Left ventricle myocardium superior (tissue), 1 donor: ENCODE results near the gene SLCO6A1. TPM values are rescaled to one million over a fixed set of nuclear protein-coding genes. Genes with fewer than 3 reads are reported as not detected.
A peak's percentile ranks its signal among the peaks of the same experiment; 100 is the strongest.
"Not testable (repeated sequence)": the region's sequence is repeated elsewhere in the genome, so short reads cannot be mapped to it uniquely, and the experiment has no call there.

ENCODE experiments used
- ATAC-seq: fragments of 200-7000 bp; cut with Tn5 transposase; one replicate; pipeline ENCODE4 v1.9.1; 2020; ENCODE audit warnings: mild to moderate bottlenecking, moderate library complexity
- DNase-seq: peaks from one replicate; pipeline ENCODE4 v3.0.0-alpha.2; 2020
- intact Hi-C: fragments of 100-400 bp; cut with micrococcal nuclease; formaldehyde crosslinking; loops from one replicate; pipeline ENCODE4 v1.11.0; 2022
- long read RNA-seq: library from polyadenylated mRNA; unstranded; transcript quantifications from one replicate; pipeline ENCODE4 v2.0.0, GENCODE V29; 2021
- total RNA-seq: library from RNA; stranded (reverse); fragmentation: NEBNext Ultra II Directional; extraction: Animal tissue kit (Norgen Biotek cat#: 25700); gene quantifications from one replicate; pipeline ENCODE4 v1.2.1, GENCODE V29; 2021
- donor health status: DM: no; HTN: yes; CAD: no; lungs with severe emphysema.

SLCO6A1 gene, protein sequence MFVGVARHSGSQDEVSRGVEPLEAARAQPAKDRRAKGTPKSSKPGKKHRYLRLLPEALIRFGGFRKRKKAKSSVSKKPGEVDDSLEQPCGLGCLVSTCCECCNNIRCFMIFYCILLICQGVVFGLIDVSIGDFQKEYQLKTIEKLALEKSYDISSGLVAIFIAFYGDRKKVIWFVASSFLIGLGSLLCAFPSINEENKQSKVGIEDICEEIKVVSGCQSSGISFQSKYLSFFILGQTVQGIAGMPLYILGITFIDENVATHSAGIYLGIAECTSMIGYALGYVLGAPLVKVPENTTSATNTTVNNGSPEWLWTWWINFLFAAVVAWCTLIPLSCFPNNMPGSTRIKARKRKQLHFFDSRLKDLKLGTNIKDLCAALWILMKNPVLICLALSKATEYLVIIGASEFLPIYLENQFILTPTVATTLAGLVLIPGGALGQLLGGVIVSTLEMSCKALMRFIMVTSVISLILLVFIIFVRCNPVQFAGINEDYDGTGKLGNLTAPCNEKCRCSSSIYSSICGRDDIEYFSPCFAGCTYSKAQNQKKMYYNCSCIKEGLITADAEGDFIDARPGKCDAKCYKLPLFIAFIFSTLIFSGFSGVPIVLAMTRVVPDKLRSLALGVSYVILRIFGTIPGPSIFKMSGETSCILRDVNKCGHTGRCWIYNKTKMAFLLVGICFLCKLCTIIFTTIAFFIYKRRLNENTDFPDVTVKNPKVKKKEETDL
- not detected for total RNA-seq
- long read RNA-seq, result 0 reads

DNA sequence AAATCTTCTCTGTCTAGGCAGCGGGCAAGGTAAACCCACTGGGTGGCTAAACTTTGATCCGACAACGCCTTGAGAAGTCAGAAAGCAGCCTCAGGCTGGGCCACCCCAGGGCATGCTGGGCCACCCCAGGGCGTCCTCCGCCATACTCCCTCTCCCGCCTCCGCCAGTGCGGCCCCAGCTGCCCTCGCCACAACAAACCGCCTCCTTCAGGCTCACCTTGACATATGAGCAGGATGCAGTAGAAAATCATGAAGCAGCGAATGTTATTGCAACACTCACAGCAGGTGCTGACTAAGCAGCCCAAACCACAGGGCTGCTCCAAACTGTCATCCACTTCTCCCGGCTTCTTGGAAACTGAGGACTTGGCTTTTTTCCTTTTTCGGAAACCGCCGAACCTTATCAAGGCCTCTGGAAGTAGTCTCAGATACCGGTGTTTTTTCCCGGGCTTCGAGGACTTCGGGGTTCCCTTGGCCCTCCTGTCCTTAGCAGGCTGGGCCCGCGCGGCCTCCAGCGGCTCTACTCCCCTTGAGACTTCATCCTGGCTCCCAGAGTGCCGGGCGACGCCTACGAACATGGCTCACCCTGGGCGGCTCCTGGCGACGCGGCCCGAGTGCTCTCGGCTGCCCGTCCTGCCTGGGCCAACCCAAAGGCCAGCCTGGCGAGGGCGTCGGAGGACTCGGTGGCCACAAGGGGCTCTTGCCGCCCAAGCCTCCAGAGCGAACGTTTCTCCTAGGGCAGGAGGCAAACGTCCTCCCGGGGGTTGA, at the start of gene SLCO6A1:
SLCO6A1 (minus strand) TSS at position 731 of the 764 bp plus-strand sequence; CDS start at position 574, 157 bp downstream.
- no peak for DNase-seq

DNA sequence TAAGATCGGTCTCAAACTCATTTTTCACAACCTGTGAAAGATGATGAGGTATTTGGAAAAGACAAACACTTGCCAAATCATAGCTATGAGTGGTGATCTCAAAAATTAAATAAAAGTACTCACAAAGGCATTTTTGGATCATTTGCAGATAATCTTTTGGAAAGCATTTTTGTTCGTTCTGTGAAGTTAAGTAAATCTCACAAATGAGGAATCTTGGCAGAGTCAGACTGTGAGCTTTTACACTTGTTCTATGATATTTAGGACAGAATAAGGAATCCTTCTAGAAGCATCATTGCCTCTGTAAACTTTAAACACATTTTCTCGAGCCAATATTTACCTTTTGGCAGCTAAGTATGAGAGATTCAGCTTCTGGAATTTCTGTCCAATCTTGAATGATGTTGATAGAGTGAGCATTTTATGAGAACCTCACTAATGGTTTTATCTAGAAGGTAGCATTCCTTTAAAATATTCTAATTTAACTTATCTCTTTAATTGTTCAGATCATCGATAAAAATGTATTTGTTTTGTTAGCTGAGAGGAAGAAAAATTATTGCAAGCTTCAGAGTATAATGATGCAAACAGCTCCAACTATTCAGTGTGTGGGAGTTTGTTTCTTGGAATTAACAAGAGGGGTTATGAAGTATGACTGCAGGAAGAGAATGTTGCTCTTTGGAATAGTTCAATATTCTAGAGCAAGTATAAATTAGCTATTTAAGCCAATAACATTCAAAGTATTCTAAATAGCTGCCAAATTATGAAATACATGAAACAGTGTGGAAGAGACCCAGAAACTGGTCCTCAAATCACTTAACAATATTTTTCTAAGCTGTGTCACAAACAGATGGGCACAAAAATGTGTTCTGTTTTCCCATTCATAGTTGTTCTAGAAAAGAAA, 48.6 kb upstream of the SLCO6A1 start:
- DNase-seq, result no peak
- intact Hi-C loops, result no loop called here
- ATAC-seq, result peak; percentile 82

More for the DNA sequence above, at the start of gene SLCO6A1:
- intact Hi-C loops, result no loop called here
- no peak for ATAC-seq

DNA sequence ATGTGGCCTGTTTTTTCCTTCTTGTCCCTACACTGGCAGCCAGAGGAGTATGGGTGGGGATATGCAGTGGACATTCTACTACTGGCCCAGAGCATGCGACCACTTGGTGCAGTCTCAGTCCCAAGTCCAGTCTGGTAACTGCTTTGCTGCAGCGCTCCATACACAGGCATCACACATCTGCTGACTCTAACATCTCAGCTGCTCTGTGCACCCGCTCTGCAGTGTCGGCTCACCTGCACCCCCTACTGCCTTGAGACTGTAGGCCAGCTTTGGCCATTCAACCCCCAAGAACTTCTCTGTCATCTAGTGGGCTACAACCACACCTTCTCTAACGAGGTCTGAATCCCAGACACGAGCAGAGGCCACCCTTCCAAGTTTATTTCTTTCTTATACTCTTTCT, 46.4 kb upstream of the SLCO6A1 start:
- intact Hi-C loops, result no loop called here
- no peak for DNase-seq
- ATAC-seq, result no peak

DNA sequence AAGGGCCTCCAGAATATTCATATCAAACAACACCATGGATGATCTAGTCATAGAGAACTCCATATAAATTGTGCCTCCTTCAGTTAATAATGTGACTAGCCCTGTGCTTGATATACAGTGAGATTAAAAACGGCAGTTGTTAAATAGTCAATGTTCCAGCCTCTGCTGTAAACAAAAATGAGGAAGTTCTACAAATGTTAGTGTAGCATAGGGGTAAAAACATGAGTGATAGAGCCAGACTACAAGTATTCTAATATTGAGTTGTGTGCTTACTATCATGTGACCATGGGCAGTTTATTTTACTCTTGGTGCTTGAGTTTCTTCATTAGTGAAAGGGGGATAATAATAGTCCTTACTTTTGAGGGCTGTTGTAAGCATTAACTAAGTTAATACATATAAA, 43.3 kb upstream of the SLCO6A1 start:
- DNase-seq, result no peak
- intact Hi-C loops, result no loop called here
- no peak for ATAC-seq

DNA sequence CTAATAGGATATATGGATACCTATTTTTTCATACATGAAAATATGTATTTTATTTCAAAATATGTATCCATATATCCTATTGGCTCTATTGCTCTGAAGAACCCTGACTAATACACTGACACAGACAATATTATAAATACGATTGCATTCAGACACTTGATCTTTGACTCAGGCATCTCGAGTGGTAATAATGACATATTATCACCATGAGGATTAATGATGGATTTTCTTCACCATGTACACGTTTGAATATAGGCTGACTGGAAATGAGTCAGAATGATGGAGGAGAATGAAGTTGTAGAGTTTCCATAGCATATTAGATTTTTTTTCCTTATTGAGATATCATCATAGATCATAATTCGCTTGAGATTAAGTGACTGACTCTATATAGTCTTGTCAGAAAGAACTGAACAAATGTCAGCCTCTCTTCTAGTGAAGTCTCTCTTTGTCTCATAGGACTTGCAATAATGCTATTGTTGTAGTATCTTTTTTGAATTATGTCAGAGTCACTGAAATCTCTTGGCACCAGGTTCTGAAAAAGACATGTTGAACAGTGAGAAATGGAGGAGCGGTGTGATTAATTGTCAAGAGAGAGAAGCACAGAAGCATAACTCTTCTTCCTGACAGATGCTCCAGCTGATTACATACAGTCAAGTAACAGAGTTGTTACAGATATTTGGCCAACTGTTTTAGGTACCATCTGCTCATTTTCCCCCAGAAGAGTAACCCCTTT, 41.4 kb upstream of the SLCO6A1 start:
- DNase-seq, result no peak
- intact Hi-C loops, result no loop called here
- no peak for ATAC-seq

DNA sequence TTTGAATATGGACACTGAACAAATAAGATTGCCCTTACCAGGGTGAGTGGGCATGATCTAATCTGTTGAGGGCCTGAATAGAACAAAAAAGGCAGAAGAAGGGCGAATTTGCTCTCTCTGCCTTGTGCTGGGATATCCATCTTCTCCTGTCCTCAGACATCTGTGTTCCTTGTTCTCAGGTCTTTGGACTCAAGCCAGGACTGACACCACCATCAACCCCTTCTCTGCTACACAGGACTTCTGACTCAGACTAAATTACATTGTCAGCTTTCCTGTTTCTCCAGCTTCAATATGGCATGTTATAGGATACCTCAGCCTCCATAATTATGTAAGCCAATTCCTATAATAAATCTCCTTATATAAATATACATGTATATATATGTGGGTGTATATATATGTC, 40.8 kb upstream of the SLCO6A1 start:
- no peak for ATAC-seq
- intact Hi-C loops, result no loop called here
- no peak for DNase-seq

DNA sequence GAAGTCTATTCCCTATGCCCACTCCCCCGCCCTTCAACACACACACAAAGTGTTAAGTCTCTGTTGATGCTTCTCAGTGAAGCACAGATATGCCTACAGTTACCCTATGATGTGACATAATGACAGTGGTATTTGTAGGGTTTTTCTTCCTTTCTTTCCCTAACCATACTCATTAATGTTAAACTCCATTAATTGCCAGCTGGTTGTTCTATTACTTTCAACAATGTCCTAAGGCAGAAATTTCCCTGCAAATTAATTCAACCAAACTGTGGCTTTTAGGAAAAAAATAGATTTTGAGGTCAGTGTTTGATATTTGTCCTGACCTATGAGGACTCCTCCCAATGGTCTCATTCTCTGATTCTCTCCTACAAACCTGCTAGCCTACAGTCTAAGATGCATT, 38.2 kb upstream of the SLCO6A1 start:
- intact Hi-C loops, result no loop called here
- ATAC-seq, result no peak
- DNase-seq, result no peak

DNA sequence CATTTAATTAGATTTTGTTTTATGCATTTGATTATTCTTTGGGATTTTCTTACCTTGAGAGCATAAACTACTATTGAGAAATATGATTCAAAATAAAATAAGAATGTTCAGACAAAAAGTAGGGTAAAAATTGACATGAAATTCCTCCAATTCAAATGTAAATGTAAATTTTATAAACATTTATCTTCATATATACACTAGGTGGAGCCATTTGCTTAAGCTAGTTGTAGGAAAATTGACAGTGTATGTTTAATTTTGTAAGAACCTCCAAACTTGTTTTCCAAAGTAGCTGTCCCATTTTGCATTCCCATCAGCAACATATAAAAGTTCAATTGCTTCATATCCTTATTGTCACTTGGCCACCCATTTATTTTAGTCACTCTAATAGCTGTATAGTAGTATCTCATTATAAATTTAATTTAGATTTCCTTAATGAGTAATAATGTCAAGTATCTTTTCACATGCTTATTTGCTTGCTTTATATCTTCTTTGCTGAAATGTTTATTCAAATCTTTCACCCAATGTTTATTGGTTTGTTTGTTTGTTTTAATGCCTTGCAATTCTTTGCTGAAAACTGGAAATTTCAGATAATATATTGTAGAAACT, 37.6 kb upstream of the SLCO6A1 start:
- no peak for ATAC-seq
- no peak for DNase-seq

DNA sequence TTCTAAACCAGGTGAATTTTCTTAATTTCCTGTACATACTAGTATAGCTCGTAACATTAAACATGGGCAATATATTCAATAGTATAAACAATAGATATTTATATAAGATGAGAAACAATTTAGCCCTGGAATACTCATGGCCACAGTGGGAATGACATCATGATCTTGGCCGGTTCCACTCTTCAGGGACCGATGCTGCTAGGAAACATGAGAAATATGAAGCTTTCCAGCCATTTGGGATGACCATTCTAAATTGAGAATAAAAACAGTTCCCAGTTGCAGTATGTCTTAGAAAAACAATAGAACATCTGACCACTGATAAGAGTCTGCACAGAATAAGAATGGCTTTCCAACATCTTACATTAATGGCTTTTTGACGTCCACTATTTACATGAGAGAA, 33.3 kb upstream of the SLCO6A1 start:
- intact Hi-C loops, result no loop called here
- DNase-seq (peak; percentile 51), ATAC-seq (peak; percentile 92)

More for the DNA sequence above, 37.6 kb upstream of the SLCO6A1 start:
- intact Hi-C loops, result no loop called here

DNA sequence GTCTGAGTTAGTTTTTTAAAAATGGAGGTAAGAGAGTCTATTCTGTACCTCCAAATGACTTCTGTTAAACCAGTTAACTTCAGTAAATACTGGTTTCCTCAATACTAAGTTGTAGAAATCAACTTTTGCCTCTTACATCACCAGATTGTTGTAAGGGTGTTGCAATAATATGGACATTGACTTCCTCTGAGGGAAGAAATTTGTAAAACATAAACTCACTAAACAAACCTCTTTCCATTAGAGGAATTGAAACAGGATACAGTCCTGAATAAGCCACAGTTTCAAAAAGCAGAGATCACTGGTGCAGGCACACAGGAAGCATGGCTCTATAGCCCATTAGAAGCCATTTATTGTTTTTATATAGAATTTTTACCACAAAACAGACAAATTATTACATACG, 32.7 kb upstream of the SLCO6A1 start:
- intact Hi-C loops, result no loop called here
- ATAC-seq (peak; percentile 75), DNase-seq (no peak)

DNA sequence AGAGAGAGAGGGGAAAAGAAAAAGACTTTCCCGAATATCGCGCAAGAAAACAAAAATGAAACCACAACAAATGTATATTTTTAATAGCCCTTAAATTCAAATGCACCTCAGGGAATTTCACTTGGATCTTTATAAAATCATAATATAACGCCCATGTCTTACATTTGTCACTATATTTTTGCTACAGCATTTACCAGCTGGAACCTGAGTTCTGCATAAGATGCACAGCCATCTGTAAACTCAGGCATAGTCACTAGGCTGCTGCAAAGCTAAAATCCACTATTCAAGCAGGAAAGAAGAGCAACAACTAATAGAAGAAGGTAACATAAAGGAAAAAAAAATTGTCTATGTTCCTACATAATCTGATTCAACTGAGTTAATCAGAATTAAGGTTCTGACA, 30.6 kb upstream of the SLCO6A1 start:
- ATAC-seq (no peak), DNase-seq (no peak)
- intact Hi-C loops, result no loop called here

DNA sequence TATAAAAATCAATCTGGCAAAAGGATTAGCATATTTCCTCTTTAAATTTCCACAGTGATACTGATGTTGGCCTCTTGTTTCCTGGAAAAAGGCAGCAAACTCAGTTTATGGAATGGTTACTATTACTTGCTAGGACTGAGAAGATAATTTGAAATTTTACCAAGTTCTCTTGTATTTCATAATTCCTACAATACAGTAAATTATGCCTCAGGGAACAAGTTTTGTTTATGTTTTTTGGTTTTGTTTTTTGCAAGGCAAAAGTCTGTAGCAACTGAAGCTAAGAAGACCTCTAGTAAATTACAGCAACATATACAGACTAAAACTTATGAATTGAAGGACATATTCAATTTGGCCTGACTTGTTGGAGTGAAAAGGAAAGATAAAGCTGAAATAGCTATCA, 30.2 kb upstream of the SLCO6A1 start:
- DNase-seq (no peak), ATAC-seq (no peak)
- intact Hi-C loops, result no loop called here

DNA sequence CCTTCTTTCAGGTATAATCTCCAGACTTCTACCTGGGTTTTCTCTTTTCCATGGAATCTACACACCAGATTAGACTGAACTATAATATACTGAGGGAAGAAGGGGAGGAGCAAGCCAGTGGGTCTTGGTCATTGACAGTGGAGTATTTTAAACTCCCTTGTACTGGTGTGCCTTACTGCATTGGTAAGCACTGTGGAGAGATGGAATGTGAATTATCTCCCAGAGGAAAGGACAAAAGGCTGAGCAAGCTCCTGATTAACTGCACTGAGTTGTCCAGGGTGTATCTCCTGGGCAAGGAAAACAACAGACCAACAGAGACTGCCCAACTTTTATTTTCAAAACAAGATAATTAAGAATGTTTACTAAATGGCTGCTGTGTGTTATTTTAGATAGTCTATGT, 29.8 kb upstream of the SLCO6A1 start:
- intact Hi-C loops, result no loop called here
- peak; percentile 58 for ATAC-seq
- no peak for DNase-seq

DNA sequence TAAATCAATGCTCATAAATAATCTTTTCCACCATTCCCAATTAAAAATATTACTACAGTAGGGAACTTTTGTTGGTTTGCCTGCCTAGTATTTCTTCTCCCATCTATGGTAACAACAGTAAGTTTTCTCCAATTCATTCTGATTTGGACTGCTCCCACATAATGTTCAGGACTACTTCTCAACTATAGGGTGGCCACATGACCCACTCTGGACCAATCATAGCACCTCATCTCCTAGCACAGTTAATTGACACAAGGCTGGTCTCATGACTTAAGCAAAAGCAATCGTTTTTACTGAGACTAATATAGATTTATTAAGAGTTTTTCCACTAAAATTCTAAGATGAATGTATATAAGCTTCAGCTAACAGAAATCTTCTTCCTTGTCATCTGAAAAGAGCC, 28.7 kb upstream of the SLCO6A1 start:
- DNase-seq (no peak), ATAC-seq (no peak)
- intact Hi-C loops, result no loop called here

DNA sequence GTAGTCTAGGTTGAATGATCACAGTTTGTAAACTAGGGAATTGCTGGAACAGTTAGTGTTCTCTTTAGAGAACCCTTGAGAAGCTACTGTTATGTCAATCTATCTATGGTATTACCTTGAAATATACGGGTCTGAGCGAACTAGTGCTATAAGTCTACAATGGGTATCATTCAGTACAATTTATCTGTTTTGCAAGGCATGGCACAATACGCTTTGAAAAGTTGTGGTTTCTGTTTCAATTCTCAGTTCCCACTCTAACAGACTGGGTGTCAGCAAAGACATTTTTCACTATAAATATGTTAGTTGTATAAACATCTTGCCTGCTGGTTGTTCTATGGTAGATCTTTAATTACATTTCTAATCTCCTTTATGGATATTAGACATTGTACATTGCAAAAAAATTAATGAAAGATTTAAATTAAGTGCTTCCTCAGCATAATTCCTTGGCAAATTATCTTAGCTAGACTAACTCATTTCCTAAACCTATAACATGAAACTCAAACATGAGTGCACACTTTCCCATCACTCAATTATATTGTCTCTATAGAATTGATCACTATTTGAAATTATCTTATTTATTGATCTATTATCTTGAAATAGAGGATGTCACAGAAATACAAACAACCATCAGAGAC, 24.9 kb upstream of the SLCO6A1 start:
- ATAC-seq, result no peak
- intact Hi-C loops, result no loop called here
- no peak for DNase-seq

DNA sequence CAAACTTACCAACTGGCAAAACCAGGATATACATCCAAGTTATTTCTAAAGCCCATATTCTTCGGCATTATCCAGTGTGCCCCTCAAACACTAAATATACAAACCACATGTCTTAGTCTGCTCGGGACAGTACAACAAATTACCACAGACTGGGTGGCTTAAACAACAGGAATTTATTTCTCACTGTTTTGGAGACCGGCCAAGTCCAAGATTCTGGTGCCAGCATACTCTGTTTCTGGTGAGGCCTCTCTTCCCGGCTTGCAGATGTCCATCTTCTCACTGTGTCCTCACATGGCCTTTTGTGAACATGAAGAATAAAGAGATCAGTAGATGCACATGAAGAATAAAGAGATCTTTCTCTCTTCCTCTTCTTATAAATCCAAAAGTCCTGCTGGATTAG, 12.9 kb upstream of the SLCO6A1 start:
- DNase-seq, result peak; percentile 37
- ATAC-seq, result peak; percentile 75
- intact Hi-C loops, result no loop called here

DNA sequence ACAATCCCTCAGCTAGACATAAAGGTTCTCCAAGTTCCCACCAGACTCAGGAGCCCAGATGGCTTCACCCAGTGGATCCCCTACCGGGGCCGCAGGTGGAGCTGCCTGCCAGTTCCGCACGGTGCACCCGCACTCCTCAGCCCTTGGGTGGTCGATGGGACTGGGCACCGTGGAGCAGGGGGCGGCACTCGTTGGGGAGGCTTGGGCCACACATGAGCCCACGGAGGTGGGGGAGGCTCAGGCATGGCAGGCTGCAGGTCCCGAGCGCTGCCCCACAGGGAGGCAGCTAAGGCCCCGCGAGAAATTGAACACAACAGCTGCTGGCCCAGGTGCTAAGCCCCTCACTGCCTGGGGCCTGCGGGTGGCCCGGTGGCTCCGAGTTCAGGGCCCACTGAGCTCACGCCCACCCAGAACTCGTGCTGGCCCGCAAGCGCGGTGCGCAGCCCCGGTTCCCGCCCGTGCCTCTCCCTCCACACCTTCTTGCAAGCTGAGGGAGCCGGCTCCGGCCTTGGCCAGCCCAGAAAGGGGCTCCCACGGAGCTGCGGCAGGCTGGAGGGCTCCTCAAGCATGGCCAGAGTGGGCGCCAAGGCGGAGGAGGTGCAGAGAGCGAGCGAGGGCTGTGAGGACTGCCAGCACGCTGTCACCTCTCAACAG, 7.4 kb downstream of the SLCO6A1 start:
- DNase-seq, ATAC-seq, intact Hi-C loops: not testable (repeated sequence)
